K562 (cell line): Measurements from ENCODE around the gene PLEKHN1. TPM values are rescaled to one million over a fixed set of nuclear protein-coding genes. Genes with fewer than 3 reads are reported as not detected.

Source experiments
- BHLHE40 ChIP-seq: IDR thresholded peaks from 2 replicates; pipeline ENCODE4 v1.6.1; 2011; ENCODE audit warnings: low read length, improper control_type of control experiment
- HDAC6 ChIP-seq: IDR thresholded peaks from 2 replicates; pipeline ENCODE4 v1.6.1; 2012; ENCODE audit warnings: low read depth, mild to moderate bottlenecking, control low read depth, inconsistent platforms, low read length, moderate library complexity
- MEIS2 ChIP-seq: fragments of 450-650 bp; IDR thresholded peaks from 2 replicates; pipeline ENCODE4 v1.6.1; 2014; ENCODE audit warnings: mild to moderate bottlenecking; ENCODE audit not compliant: partially characterized antibody
- NONO ChIP-seq, 2 experiments: fragments of 200-400 bp in 1 of 2; fragments of 450-650 bp in 1 of 2; formaldehyde crosslinking in 1 of 2; IDR thresholded peaks; 2 replicates each; pipeline ENCODE4 v1.6.1; 2017; ENCODE audit warnings: low read depth in 2 of 2, mild to moderate bottlenecking in 2 of 2, moderate library complexity in 2 of 2, low read length in 1 of 2
- POLR2A ChIP-seq: fragments of 450-650 bp; conservative IDR thresholded peaks from 2 replicates; pipeline ENCODE4 v1.6.1; 2016
- SIN3A ChIP-seq, 2 experiments: fragments of 150-350 bp in 1 of 2; IDR thresholded peaks; 2 replicates each; pipeline ENCODE4 v1.6.1; 2011 to 2016; ENCODE audit warnings: borderline replicate concordance in 2 of 2, low read depth in 2 of 2, low read length in 2 of 2, mild to moderate bottlenecking in 2 of 2, moderate library complexity in 2 of 2; ENCODE audit not compliant: control insufficient read depth in 1 of 2
- SNIP1 ChIP-seq: fragments of 450-650 bp; IDR thresholded peaks from 2 replicates; pipeline ENCODE4 v1.7.1; 2017; ENCODE audit warnings: low read depth, mild to moderate bottlenecking
- ZNF586 ChIP-seq: fragments of 450-650 bp; formaldehyde crosslinking; conservative IDR thresholded peaks from 2 replicates; pipeline ENCODE4 v1.4.0; 2020; ENCODE audit warnings: mild to moderate bottlenecking, moderate library complexity
- ZNF75A ChIP-seq: fragments of 450-650 bp; formaldehyde crosslinking; IDR thresholded peaks from 2 replicates; pipeline ENCODE4 v1.4.0; 2020; ENCODE audit warnings: mild to moderate bottlenecking
- polyA plus RNA-seq, 8 experiments: library from polyadenylated mRNA; depleted of rRNA in 4 of 8; stranded (reverse) in 5 of 8; unstranded in 3 of 8; fragments of >200 nt; fragmentation: Nextera tagmentation in 2 of 8; fragmentation: Illumina TruSeq in 1 of 8; extraction: Ambion mirVana in 2 of 8; extraction: Trizol in 1 of 8; gene quantifications; 2 replicates each; pipeline versions ENCODE4 v1.2.1 to v1.2.3, GENCODE V29; 2011 to 2014; ENCODE audit warnings: inconsistent platforms in 1 of 8, missing spikeins in 1 of 8
- total RNA-seq, 7 experiments: library from RNA; depleted of rRNA in 6 of 7; stranded (reverse); fragments of >200 nt in 6 of 7; fragmentation: Illumina TruSeq in 2 of 7; extraction: Trizol in 2 of 7; gene quantifications; 2 replicates each; pipeline versions ENCODE4 v1.2.1 to v1.2.3, GENCODE V29; 2011 to 2021; ENCODE audit warnings: low replicate concordance in 1 of 7
- TF ChIP-seq, protein P1 (sequence below), 2 experiments: fragments of 450-650 bp in 1 of 2; sonication (generic) in 1 of 2; formaldehyde crosslinking; conservative IDR thresholded peaks; 2 replicates each; pipeline versions ENCODE4 v1.4.0 to v1.8.1; 2020 to 2022; ENCODE audit warnings: mild to moderate bottlenecking in 1 of 2, missing genetic modification reagents in 1 of 2
- TF ChIP-seq, protein P2 (sequence below): fragments of 450-650 bp; IDR thresholded peaks from 2 replicates; pipeline ENCODE4 v1.6.1; 2016
- TF ChIP-seq, protein P3 (sequence below), 2 experiments: fragments of 450-650 bp; IDR thresholded peaks; 2 replicates each; pipeline ENCODE4 v1.6.1; 2016; ENCODE audit warnings: mild to moderate bottlenecking in 2 of 2, borderline replicate concordance in 1 of 2, low read depth in 1 of 2, moderate library complexity in 1 of 2
- TF ChIP-seq, protein P4 (sequence below), 2 experiments: fragments of 450-650 bp in 1 of 2; IDR thresholded peaks; 2 replicates each; pipeline ENCODE4 v1.6.1; 2011 to 2017; ENCODE audit warnings: low read depth in 2 of 2, antibody characterized with exemption in 1 of 2, borderline replicate concordance in 1 of 2, low read length in 1 of 2, mild to moderate bottlenecking in 1 of 2, mixed read lengths in 1 of 2; ENCODE audit not compliant: control insufficient read depth in 1 of 2

PLEKHN1 gene
- total and polyA plus RNA-seq, 9 of the 15 experiments (the other 6 are each of a cell fraction or from before 2014, with no cell fraction given): 0.07 to 1.5 (median 0.13) TPM; not detected in 2

DNA sequence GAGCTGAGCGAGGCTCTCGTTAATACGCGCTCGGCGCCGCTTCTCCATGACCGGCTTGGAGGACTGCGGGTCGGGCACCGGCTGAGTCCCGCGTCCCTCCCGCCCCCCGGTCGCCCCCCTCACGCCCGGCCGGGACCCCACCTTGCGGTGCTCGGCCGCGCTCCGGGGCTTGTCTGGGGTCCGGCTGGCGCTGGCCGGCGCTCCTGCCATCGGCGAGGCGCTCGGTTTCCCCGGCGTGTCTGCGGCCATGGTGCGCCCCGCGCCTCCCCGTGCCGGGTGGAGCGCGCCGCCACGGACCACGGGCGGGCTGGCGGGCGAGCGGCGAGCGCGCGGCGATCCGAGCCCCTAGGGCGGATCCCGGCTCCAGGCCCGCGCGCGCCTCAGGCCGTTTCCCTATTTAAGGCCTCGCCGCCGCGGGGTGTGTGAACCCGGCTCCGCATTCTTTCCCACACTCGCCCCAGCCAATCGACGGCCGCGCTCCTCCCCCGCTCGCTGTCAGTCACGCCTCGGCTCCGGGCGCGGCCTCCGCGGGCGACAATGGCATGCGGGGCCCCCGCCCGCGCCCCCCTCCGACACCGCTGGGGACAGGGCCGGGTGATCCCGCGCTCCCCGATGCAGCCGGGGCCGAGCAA is 33.6 kb downstream of the PLEKHN1 start, which contains the start of gene HES4 (continued):
- TF ChIP-seq, protein P1, sequence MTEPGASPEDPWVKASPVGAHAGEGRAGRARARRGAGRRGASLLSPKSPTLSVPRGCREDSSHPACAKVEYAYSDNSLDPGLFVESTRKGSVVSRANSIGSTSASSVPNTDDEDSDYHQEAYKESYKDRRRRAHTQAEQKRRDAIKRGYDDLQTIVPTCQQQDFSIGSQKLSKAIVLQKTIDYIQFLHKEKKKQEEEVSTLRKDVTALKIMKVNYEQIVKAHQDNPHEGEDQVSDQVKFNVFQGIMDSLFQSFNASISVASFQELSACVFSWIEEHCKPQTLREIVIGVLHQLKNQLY (CRISPR knock-in tag; conservative IDR thresholded peaks at IDR 0.05): no peak
- no peak for TF ChIP-seq POLR2A
- TF ChIP-seq SIN3A (IDR thresholded peaks at IDR 0.05; ENCODE audit: borderline replicate concordance in 2 of 2, control insufficient read depth in 1 of 2, low read depth in 2 of 2, low read length in 2 of 2): peak in 1 of 2 experiments; percentile 8; a peak in 1 of 4 replicates
- TF ChIP-seq, protein P2, sequence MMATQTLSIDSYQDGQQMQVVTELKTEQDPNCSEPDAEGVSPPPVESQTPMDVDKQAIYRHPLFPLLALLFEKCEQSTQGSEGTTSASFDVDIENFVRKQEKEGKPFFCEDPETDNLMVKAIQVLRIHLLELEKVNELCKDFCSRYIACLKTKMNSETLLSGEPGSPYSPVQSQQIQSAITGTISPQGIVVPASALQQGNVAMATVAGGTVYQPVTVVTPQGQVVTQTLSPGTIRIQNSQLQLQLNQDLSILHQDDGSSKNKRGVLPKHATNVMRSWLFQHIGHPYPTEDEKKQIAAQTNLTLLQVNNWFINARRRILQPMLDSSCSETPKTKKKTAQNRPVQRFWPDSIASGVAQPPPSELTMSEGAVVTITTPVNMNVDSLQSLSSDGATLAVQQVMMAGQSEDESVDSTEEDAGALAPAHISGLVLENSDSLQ: peak; percentile 97
- TF ChIP-seq NONO (IDR thresholded peaks at IDR 0.05; ENCODE audit: low read depth in 2 of 2, low read length in 1 of 2): peak in 1 of 2 experiments; percentile 80; a peak in 2 of 4 replicates
- TF ChIP-seq, protein P3, sequence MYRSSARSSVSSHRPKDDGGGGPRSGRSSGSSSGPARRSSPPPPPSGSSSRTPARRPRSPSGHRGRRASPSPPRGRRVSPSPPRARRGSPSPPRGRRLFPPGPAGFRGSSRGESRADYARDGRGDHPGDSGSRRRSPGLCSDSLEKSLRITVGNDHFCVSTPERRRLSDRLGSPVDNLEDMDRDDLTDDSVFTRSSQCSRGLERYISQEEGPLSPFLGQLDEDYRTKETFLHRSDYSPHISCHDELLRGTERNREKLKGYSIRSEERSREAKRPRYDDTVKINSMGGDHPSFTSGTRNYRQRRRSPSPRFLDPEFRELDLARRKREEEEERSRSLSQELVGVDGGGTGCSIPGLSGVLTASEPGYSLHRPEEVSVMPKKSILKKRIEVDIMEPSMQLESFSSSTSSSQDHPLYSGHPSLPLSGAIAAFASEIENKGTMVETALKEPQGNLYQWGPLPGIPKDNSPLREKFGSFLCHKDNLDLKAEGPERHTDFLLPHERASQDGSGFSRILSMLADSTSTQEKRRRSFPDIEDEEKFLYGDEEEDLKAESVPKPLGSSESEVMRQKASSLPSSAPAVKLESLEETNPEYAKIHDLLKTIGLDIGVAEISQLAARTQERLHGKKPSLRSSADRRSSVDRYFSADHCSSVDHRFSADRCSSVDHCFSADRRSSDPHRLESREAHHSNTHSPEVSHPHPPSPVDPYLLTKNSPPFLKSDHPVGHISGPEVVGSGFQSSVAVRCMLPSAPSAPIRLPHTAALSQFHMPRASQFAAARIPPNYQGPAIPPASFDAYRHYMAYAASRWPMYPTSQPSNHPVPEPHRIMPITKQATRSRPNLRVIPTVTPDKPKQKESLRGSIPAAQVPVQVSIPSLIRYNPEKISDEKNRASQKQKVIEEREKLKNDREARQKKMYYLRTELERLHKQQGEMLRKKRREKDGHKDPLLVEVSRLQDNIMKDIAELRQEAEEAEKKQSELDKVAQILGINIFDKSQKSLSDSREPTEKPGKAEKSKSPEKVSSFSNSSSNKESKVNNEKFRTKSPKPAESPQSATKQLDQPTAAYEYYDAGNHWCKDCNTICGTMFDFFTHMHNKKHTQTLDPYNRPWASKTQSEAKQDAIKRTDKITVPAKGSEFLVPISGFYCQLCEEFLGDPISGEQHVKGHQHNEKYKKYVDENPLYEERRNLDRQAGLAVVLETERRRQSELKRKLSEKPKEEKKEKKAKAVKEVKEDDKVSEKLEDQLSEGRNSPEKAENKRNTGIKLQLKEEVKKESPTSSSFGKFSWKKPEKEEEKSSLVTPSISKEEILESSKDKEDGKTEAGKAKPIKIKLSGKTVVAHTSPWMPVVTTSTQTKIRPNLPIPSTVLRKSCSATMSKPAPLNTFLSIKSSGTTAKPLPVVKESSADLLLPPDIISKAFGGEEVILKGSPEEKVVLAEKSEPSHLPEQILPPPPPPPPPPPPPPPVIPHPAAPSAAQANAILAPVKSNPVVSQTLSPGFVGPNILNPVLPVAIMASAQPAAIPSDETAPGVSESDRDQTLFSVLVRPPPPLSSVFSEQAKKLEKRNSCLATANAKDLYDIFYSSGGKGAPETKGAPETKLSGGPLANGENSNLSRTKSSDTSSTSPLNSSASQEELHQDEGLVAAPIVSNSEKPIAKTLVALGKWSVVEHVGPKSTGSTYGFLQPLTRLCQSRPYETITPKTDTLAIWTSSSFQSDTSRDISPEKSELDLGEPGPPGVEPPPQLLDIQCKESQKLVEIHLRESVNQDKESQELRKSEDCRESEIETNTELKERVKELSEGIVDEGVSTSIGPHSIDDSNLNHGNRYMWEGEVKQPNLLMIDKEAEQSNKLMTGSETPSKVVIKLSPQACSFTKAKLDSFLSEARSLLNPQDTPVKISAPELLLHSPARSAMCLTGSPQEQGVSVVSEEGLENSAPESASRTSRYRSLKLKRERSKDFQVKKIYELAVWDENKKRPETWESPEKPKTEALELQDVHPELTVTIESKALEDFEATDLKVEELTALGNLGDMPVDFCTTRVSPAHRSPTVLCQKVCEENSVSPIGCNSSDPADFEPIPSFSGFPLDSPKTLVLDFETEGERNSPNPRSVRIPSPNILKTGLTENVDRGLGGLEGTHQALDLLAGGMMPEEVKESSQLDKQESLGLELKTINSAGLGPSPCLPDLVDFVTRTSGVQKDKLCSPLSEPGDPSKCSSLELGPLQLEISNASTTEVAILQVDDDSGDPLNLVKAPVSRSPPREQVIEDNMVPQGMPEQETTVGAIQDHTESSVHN (IDR thresholded peaks at IDR 0.05; ENCODE audit: borderline replicate concordance in 1 of 2, low read depth in 1 of 2): no peak
- peak; percentile 66; the same call in 1 of the 2 replicates for TF ChIP-seq ZNF75A (CRISPR knock-in tag)
- no peak for TF ChIP-seq SNIP1
- TF ChIP-seq, protein P4, sequence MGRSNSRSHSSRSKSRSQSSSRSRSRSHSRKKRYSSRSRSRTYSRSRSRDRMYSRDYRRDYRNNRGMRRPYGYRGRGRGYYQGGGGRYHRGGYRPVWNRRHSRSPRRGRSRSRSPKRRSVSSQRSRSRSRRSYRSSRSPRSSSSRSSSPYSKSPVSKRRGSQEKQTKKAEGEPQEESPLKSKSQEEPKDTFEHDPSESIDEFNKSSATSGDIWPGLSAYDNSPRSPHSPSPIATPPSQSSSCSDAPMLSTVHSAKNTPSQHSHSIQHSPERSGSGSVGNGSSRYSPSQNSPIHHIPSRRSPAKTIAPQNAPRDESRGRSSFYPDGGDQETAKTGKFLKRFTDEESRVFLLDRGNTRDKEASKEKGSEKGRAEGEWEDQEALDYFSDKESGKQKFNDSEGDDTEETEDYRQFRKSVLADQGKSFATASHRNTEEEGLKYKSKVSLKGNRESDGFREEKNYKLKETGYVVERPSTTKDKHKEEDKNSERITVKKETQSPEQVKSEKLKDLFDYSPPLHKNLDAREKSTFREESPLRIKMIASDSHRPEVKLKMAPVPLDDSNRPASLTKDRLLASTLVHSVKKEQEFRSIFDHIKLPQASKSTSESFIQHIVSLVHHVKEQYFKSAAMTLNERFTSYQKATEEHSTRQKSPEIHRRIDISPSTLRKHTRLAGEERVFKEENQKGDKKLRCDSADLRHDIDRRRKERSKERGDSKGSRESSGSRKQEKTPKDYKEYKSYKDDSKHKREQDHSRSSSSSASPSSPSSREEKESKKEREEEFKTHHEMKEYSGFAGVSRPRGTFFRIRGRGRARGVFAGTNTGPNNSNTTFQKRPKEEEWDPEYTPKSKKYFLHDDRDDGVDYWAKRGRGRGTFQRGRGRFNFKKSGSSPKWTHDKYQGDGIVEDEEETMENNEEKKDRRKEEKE (IDR thresholded peaks at IDR 0.05; ENCODE audit: borderline replicate concordance in 1 of 2, control insufficient read depth in 1 of 2, low read depth in 2 of 2, low read length in 1 of 2): peak in 1 of 2 experiments; percentile 24; a peak in 1 of 4 replicates
- no peak for TF ChIP-seq ZNF586 (CRISPR knock-in tag)
- no peak for TF ChIP-seq HDAC6
- peak; percentile 81 for TF ChIP-seq BHLHE40
- TF ChIP-seq MEIS2: peak; percentile 80
